ENCODE measurements around the gene REP15.
"Not testable (repeated sequence)": the region's sequence is repeated elsewhere in the genome, so short reads cannot be mapped to it uniquely, and the experiment has no call there.

The REP15 gene

DNA sequence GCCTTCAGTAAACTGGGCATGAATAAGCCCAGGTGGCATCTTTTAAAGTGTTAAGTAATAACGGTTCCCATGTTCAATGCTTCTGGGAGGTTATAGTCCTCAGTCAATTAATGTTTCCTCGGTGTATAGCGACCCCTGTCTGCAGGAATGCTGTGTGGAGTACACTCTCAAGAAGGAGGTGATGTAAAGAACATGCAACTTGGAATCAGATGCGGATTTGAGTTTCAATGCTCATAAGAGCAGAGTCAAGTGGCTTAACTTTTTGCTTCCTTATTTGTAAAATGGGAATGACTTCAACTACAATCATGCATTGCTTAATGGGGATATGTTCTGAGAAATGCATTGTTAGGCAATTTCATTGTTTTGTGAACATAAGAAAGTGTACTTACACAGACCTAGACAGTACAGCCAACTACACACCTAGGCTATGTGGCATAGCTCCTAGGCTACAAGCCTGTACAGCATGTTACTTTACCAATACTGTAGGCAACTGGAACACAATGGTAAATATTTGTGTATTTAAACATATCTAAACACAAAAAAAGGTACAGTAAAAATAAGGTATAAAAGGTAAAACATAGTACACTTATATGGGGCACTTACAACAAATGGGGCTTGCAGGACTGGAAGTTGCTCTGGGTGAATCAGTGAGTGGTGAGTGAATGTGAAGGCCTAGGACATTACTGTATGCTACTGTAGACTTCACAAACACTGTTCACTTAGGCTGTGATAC is 7.6 kb downstream of the REP15 start:
- DNase-seq = peak; percentile 75

- no peak for DNase-seq
Measured at GRCh38 chr12:27705263-27705662, 9.0 kb downstream of the REP15 start.

DNA sequence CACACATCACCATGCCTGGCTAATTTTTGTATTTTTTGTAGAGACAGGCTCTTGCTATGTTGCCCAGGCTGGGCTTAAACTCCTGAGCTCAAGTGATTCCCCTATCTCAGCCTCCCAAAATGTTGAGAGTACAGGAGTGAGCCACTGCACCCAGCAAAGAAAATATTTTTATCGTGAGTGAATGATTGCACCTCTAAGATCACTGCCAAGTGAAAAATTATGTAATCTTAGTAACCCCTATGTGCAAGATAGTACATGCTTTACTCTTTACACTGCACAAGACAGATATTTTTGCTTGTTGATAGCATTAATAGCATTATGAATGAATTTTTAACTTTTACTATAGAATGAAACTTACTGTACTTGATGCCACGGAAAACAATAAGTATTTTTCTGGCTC is 11.0 kb downstream of the REP15 start:
- no peak for DNase-seq

DNA sequence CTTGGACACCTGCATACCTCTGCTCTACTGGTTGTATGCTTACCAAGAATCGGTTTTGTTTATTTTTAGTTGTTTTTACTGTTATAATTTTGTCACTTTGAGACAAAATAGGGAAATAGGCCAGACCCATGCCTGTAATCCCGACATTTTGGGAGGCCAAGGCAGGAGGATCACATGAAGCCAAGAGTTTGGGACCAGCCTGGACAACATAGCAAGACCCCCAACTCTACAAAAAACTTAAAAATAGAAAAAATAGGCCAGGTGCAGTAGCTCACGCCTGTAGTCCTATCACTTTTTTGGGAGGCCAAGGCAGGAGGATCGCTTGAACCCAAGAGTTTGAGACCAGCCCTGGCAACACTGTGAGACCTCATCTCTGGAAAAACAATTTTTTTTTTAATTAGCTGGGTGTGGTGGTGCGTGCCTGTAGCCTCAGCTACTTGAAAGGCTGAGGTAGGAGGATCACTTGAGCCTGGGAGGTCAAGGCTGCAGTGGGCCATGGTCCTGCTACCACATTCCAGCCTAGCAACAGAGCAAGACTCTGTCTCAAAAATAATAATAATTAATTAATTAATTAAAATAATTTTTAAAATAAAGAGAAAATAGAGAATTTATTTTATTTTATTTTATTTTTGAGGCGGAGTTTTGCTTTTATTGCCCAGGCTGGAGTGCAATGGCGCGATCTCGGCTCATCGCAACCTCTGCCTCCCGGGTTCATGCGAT is 13.1 kb downstream of the REP15 start:
- no peak for DNase-seq

DNA sequence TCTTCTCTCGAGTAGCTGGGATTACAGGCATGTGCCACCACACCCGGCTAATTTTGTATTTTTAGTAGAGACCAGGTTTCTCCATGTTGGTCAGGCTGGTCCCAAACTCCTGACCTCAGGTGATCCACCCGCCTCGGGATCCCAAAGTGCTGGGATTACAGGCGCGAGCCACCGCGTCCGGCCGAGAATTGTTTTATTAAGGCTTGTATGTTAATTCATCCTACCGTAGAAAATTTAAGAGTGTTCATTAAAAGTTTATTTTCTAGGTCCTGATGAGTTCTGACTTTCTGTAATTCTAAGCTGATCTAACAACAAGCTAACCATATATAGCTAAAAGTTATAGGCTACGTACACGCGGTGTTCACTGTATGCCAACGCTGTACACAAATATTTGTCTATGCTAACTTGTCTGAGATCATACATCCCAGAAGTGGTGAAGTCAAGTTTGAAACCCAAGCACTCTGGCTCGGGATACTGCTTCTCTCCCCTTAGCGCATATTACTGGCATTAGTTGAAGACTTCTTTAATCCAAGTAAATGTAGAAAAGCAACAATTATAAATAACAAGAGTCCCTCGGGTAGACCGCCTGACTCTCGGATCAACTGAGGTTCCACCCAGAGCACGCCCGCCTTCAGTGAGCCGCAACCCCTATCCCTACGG is 13.8 kb downstream of the REP15 start:
- peak; percentile 31 for DNase-seq

DNA sequence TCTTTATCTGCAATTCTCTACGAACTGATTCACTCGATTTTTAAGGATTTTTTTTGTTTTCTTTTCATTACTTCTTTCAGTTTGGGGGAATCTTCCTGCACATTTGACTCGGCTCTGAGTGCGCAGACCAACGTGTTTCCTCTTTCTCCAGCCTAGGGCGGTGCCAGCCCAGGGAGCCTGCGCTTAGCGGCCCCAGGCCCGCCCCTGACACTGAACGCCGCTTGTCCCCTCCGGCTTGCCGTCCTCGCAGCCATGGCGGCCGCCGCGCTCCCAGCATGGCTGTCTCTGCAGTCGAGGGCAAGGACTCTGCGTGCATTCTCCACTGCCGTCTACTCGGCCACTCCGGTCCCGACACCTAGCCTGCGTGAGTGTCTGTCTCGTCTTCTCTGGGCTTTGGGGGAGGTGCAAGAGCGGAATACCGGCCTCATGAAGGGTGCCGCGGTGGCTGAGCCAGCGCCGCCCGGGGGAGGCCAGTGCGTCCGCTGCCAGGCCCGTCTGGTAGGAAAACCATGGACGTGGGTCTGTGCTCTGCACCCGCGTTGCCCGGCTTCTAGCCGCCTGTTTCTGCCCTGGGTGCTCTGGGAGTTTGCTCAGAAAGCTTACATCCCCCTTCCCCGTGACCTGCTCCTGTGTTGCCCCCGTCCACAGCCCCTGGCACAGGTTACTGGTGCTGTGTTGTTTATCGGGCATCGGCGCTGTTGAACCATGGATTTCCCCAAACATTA is 14.5 kb downstream of the REP15 start, which contains the start of gene MRPS35:
MRPS35 (plus strand) TSS at position 241 of the 725 bp plus-strand sequence; CDS start at position 253, 12 bp downstream.
- peak; percentile 93 for DNase-seq

DNA sequence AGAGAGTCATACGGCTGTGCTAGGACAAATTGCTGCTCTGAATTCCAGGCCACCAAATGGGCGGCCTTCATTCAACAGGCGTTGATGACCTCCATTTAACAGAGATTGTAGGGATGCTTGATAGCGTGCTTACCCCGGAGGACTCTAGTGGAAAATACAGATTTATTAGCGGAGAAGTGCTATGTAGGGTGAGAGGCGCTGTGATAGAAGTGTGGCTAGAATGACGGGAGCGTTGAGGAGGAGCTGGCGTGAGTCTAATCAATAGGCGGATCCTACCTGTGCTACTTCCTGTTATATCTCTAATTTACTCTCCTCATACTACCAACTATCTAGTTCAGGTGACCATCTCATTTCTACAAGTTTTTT is 15.1 kb downstream of the REP15 start:
- no peak for DNase-seq

DNA sequence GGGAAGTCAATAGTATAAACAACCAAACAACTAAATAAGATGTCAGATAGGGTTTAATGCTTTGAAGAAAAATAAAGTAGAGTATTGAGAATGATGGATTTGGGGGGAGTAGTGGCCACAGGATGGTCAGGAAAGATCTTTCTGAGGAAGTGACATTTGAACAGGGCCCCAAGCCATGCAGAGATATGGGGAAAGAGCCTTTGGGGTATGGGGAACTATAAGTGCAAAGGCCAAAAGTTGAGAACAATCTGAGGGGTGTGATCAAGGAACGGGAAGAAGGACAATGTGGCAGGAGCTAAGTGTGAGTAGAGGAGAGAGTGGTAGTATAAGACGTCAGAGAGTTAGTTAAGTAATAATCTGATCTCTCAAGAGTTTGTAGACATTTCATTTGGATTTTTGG is 15.7 kb downstream of the REP15 start:
- DNase-seq = no peak

DNA sequence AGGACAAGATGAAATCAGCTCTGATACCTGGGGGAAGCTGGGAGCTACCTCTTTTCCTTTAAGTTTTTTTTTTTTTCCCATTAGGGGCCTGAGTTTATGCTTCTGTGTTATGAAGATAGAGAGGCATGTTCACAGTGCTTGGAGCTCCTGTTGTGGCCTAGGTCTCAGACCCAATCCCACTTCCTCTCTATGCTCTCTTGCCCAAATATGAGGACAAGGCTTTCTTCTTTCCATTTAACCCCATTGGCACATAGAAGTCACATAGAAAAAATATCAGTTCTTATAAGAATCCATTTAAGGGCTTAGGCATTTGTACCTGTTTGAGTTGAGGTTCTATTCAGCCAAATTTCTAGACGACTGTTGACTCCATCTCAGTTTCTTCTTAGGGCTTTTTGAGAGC is 27.0 kb downstream of the REP15 start:
- no peak for DNase-seq

DNA sequence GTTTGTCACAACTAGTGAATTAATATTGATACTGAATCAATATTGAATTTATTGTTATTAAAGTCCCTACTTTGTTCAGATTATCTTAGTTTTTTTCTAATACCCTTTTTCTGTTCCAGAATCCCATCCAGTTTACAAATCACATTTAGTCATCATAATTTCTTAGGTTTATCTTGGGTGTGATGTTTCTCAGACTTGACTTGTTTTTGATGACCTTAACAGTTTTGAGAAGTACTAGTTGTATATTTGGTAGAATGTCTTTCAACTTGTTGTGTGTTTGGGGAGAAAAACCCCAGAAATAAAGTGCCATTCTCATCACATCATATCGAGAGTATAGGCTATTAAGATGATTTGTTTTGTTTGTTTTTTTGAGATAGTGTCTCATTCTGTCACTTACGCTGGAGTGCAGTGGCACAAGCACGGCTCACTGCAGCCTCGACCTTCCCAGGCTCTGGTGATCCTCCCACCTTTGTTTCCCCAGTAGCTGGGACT is 33.9 kb downstream of the REP15 start:
- DNase-seq = no peak

GRCh38 chr12:27732281-27732680 is 36.0 kb downstream of the REP15 start:
- no peak for DNase-seq

DNA sequence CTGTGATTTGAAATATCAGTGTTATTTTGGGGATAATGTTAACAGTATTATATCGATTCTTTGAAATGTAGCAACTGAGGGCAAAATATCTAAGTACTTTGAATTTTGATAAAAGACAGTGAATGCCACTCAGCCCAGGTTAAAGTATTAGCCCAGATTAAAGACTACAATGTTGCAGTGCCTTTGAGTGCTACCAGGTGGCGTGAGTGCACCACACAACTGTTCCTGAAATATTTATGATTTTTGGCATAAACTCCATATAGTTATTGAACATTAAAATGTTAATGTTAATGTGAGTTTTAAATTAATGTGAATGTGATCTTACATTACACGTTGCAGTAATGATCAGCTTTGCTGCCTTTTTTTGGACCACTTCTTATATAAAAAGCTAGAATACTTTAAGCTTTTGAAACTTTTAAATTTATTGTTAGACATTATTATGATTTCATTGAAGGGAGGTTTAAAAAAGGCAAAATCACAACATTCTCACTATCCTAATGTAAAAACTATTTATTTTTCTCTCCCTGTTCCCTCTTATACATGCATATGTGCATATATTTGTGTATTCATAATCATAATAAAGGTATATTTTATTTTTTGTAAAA is 36.9 kb downstream of the REP15 start:
- DNase-seq = peak; percentile 33

DNA sequence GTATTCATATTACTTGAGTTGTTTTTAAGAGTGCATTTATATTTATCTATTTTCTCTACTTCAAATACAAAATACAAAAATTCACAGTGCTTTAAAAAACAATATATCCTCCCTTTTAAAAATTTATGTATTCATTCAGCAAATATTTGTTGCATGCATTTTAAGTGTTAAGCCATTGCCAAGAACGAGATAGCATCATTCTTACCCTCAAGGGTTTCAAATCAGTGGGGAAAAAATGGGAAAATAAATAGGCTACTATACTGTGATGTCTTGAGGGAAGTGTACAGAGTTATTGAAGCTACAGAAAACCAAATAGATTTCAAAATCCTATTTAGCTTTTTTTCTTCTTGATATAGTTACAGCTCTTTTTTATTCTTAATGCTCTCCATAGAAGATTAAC is 37.5 kb downstream of the REP15 start:
- no peak for DNase-seq

DNA sequence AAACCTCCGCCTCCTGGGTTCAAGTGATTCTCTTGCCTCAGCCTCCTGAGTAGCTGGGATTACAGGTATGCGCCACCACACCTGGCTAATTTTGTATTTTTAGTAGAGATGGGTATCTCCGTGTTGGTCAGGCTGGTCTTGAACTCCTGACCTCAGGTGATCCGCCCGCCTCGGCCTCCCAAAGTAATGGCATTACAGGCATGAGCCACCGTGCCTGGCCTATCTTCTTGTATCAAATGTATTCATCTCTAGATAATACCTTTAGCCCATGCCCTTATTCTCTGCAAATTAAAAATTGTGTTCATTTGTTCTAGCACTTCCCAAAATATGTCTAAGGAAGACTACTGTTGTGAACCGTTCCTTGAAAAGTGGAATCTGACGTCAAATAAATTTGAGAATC is 38.1 kb downstream of the REP15 start:
- not testable (repeated sequence) for DNase-seq

DNA sequence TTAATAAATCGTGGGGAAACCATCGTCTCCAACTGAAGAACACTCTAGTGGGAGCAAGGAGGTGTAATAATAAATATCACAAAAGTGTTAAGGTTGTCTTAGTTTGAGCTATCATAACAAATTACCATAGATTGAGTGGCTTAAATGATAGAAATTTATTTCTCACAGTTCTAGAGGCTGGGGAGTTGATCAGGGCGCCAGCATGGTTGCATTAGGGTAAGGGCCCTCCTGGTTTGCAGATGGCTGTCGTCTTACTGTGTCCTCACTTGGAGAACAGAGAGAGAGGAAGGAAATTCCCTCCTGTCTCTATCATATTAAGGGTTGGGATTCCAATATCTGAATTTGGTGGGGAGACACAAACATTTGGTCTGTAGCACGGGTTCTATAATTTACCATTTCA is 47.4 kb downstream of the REP15 start:
- no peak for DNase-seq

DNA sequence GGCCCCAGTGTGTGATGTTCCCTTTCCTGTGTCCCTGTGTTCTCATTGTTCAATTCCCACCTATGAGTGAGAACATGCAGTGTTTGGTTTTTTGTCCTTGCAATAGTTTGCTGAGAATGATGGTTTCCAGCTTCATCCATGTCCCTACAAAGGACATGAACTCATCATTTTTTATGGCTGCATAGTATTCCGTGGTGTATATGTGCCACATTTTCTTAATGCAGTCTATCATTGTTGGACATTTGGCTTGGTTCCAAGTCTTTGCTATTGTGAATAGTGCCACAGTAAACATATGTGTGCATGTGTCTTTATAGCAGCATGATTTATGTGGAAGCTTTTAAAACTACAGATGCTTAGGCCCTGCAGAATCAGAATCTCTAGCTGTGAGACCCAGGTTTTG is 49.5 kb downstream of the REP15 start:
- not testable (repeated sequence) for DNase-seq

Measured in CD4-positive, alpha-beta T cell treated with Interleukin-4 for 4 hours (primary cell).